Measurements from ENCODE around the gene NOS1AP. TPM values are rescaled to one million over a fixed set of nuclear protein-coding genes. Genes with fewer than 3 reads are reported as not detected.

Gene NOS1AP
- polyA plus RNA-seq, 1 of the 3 experiments (the other 2 are of a cell fraction): 0.03 TPM

DNA sequence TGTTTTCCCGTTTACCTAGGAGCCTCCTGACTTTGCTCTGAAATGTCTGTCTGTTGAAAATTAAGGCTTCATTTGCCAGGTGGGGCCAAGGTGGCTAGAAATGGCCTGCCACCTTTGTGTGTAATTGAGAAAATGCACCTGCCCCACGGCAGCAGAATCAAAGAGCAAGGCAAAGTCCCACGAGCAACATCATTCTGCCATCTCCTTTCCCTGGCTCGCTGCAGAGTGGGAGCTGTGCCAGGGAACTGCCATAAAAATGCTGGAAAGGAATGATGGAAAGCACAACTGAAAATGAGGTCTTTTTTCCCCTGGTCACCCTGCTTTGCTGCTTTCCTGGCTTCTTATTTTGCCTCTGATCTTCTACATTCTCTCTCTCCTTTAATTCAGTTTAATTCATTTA, 40.3 kb upstream of the NOS1AP start:
- Histone ChIP-seq H3K79me2 (ENCODE audit: insufficient read depth) (no peaks in the 10 kb centered on the region), H3F3A (replicated peaks; ENCODE audit: insufficient read depth) (no peaks in the 10 kb centered on the region), H3K4me2 (no peak overlapping the region), H3K36me3 (replicated peaks in 1 of 2; ENCODE audit: control insufficient read depth in 1 of 2, insufficient read depth in 2 of 2, low read length in 1 of 2) (no peaks in the 10 kb centered on the region), H3K9me2 (no peaks in the 10 kb centered on the region), H2AFZ (ENCODE audit: low read depth) (no peak overlapping the region), H3K27ac (ENCODE audit: low read depth in 2 of 2, low read length in 1 of 2) (no peak overlapping the region), H3K27me3 (ENCODE audit: insufficient read depth) (no peaks in the 10 kb centered on the region), H3K4me3 (ENCODE audit: low read depth in 2 of 2, low read length in 1 of 2) (no peak overlapping the region; a peak in 1 of 4 replicates), H3K4me1 (ENCODE audit: control insufficient read depth in 1 of 2, insufficient read depth in 2 of 2, low read depth in 1 of 2, low read length in 1 of 2) (peaks cover 0 to 17% of the 10 kb centered on the region in 2 experiments; a peak in 2 of 4 replicates), H3K9me3 (no peaks in the 10 kb centered on the region; the same call in 1 of the 2 replicates), H3K9ac (no peak overlapping the region), H4K20me1 (ENCODE audit: insufficient read depth) (no peaks in the 10 kb centered on the region)
- peak; percentile 44 for DNase-seq
- WGBS (ENCODE audit: low lambda C conversion rate): 37% methylated on average over 4 of the region's 4 CpGs
- ChIA-PET CTCF (interaction anchor here (16.7 kb wide), 1 partner anchor 235 kb away, joined by 263 read pairs; no protein-coding TSS in a partner anchor), POLR2A (interaction anchor here (0.6 kb wide), 1 partner anchor 933 kb away, joined by 3 read pairs; no protein-coding TSS in a partner anchor)
- TF ChIP-seq GATA2 (CRISPR knock-in tag; IDR thresholded peaks at IDR 0.05) (no peak), YY1 (IDR thresholded peaks at IDR 0.05; ENCODE audit: low read depth) (no peak), NFIC (IDR thresholded peaks at IDR 0.05; ENCODE audit: borderline replicate concordance) (peak; percentile 37; the same call in 1 of the 2 replicates), POLR2AphosphoS5 (IDR thresholded peaks at IDR 0.05; ENCODE audit: low read depth, low read length) (no peak), MXI1 (IDR thresholded peaks at IDR 0.05; ENCODE audit: low read depth, low read length) (no peak), NRF1 (IDR thresholded peaks at IDR 0.05; ENCODE audit: low read depth, low read length) (no peak), TCF12 (IDR thresholded peaks at IDR 0.05) (0 out of 2 replicates have a peak, but pooled peaks have one; percentile 13), RCOR1 (IDR thresholded peaks at IDR 0.05; ENCODE audit: low read length) (no peak), SIN3A (IDR thresholded peaks at IDR 0.05; ENCODE audit: borderline replicate concordance, low read depth, low read length) (no peak)
- TF ChIP-seq, protein P1, sequence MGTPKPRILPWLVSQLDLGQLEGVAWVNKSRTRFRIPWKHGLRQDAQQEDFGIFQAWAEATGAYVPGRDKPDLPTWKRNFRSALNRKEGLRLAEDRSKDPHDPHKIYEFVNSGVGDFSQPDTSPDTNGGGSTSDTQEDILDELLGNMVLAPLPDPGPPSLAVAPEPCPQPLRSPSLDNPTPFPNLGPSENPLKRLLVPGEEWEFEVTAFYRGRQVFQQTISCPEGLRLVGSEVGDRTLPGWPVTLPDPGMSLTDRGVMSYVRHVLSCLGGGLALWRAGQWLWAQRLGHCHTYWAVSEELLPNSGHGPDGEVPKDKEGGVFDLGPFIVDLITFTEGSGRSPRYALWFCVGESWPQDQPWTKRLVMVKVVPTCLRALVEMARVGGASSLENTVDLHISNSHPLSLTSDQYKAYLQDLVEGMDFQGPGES (IDR thresholded peaks at IDR 0.05; ENCODE audit: low read depth, low read length): no peak
- TF ChIP-seq, protein P2, sequence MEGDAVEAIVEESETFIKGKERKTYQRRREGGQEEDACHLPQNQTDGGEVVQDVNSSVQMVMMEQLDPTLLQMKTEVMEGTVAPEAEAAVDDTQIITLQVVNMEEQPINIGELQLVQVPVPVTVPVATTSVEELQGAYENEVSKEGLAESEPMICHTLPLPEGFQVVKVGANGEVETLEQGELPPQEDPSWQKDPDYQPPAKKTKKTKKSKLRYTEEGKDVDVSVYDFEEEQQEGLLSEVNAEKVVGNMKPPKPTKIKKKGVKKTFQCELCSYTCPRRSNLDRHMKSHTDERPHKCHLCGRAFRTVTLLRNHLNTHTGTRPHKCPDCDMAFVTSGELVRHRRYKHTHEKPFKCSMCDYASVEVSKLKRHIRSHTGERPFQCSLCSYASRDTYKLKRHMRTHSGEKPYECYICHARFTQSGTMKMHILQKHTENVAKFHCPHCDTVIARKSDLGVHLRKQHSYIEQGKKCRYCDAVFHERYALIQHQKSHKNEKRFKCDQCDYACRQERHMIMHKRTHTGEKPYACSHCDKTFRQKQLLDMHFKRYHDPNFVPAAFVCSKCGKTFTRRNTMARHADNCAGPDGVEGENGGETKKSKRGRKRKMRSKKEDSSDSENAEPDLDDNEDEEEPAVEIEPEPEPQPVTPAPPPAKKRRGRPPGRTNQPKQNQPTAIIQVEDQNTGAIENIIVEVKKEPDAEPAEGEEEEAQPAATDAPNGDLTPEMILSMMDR (IDR thresholded peaks at IDR 0.05): no peak
- TF ChIP-seq, protein P3, sequence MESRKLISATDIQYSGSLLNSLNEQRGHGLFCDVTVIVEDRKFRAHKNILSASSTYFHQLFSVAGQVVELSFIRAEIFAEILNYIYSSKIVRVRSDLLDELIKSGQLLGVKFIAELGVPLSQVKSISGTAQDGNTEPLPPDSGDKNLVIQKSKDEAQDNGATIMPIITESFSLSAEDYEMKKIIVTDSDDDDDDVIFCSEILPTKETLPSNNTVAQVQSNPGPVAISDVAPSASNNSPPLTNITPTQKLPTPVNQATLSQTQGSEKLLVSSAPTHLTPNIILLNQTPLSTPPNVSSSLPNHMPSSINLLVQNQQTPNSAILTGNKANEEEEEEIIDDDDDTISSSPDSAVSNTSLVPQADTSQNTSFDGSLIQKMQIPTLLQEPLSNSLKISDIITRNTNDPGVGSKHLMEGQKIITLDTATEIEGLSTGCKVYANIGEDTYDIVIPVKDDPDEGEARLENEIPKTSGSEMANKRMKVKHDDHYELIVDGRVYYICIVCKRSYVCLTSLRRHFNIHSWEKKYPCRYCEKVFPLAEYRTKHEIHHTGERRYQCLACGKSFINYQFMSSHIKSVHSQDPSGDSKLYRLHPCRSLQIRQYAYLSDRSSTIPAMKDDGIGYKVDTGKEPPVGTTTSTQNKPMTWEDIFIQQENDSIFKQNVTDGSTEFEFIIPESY (IDR thresholded peaks at IDR 0.05; ENCODE audit: borderline replicate concordance, low read depth): no peak
- TF ChIP-seq, protein P4, sequence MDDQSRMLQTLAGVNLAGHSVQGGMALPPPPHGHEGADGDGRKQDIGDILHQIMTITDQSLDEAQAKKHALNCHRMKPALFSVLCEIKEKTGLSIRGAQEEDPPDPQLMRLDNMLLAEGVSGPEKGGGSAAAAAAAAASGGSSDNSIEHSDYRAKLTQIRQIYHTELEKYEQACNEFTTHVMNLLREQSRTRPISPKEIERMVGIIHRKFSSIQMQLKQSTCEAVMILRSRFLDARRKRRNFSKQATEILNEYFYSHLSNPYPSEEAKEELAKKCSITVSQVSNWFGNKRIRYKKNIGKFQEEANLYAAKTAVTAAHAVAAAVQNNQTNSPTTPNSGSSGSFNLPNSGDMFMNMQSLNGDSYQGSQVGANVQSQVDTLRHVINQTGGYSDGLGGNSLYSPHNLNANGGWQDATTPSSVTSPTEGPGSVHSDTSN (IDR thresholded peaks at IDR 0.05): peak; percentile 63
- TF ChIP-seq, protein P5, sequence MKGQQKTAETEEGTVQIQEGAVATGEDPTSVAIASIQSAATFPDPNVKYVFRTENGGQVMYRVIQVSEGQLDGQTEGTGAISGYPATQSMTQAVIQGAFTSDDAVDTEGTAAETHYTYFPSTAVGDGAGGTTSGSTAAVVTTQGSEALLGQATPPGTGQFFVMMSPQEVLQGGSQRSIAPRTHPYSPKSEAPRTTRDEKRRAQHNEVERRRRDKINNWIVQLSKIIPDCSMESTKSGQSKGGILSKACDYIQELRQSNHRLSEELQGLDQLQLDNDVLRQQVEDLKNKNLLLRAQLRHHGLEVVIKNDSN (IDR thresholded peaks at IDR 0.05; ENCODE audit: borderline replicate concordance, low read depth): no peak

Measured in SK-N-SH (cell line).